HG02943 (cell line): ENCODE results near the gene DNAJC21.

Source experiments
- ATAC-seq: cut with Tn5 transposase; IDR thresholded peaks from one replicate; pipeline ENCODE4 v1.9.1; 2021; ENCODE audit warnings: mild to moderate bottlenecking, low read depth, moderate library complexity; ENCODE audit not compliant: unreplicated experiment

Gene DNAJC21

DNA sequence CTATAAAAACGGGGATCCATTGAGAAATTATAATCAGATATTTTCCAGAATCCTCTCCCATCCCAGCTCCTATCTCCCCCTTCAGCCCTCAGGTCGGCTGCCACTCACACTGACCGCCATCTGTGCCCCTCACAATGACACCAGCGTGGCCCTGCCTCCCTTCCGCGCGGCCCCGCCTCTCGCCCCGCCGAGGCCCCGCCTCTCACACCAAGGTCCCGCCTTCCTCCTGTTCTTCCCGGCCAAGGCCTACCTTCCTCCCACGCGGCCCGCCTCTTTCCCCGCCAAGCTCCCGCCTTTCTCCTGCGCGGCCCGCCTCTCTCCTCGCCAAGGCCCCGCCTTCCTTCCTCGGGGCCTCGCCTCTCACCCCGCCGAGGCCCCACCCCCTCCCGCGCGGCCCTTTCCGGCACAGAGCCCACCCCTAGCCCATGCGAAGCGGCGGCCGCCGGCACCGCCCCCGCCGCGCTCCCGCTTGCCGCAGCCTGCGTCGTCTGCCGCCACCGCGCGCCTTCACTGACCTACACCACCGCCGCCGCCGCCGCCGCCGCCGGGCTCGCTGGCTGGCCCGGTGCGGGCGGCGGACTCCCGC, at the start of gene DNAJC21:
Gene DNAJC21 (plus strand): TSS at position 426 of the 586 bp plus-strand sequence. CDS start 261 bp downstream, outside the sequence.
- ATAC-seq = peak; percentile 92

DNA sequence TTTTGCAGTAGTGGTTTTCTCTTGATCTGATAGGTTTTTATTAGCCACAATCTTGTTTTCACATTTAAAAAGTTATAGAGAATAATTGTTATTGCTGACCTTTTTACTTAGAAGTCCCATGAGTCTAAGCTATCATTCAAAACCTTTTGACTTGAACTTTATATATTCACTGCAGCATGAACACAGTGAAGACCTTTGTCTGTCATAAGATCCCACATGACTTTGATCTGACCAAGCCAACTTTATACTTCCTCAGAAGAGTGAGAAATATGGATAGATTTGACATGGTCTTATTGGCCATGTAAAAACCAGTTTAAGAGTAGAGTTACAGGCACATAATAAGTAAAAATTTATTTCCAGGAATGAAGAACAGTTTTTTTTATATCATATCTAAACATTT, 48.1 kb upstream of the DNAJC21 start:
- ATAC-seq = no peak

DNA sequence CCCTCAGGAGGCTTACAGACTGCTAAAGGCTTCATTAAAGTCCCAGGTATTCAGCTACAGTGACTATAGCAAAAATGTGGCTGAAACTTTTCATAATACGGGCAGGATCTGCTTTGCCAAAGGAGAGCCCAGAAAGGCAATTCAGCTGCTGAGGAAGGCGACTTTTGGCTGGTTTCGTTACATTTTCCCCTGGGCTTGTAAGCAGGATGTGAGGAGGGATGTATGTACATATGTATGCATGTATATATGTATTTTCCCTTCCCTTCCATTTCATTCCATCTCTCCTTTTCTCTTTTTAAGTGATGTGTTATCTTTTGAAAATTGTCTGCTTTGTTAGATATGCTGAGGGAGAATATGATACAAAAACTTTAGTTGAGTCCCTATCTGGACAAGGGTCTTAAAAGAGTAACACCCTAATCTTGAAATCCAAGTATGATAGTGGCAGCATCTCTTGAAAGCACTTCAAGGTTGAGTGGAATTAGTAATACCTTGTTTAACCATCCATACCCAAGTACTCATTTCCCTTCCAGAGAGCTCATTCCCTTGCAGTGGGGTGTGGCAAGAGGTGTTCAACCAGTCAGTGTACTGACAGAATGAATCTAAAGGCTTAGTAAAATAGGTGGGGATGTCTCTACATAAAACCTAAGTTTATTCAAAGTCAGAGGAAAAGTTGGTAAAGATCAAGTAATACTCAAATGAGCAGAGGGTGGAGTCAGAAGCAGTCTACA, 42.8 kb upstream of the DNAJC21 start:
- no peak for ATAC-seq

DNA sequence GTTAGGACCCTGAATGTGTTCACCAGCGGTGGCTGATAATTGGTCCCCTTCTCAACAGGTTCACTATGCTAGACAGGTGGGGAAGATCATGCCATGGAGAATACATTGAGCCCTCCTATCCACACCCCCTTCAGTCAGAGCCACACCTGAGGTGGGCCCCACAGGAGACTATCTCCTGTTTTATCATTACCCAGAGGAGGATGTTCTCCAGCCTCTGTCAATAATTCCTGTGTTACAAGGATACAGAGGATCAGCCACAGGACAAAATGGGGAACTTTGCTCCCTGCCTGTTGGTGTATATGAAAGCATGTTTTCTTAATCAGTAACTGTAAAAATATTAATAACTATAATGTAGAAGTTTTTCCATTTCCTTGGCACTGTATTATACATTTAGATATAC, 40.0 kb upstream of the DNAJC21 start:
- no peak for ATAC-seq

DNA sequence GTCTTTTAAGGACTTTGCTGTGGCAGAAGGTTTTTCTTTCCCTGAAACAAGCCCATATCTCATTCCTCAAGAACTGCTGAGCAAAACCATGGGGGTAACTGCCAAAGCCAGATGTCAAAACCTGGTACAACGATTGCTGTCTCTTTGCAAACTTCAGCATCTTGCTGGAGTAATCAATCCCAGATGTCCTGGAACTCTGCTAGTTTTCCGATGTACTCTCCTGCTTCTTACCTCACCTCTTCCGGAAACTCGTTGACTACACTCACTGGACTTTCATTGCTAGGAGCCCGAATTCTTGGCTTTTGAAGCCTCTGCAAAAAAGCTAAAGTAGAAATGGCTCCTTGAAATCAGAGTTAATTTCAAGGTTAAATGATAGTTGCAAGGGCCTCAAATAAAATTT, 37.4 kb upstream of the DNAJC21 start:
- no peak for ATAC-seq

DNA sequence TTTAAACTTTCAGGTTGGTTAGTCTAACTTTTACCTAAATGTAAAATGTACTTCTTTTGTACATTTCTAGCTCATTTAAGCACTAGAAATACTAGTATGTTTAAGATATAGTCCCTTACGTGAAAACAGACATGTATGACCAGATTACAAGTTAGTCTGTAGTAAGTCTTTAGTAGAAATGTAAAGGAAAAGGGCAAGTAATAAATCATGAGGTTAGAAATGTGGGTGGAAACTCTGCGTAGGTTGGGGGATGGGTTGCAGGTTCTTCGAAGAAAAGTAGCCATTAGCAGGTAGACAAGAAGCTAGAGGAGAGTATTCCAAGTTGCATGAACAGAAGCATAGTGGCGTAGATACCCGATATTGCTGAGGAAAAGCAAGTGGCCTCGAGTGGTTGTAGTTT, 36.9 kb upstream of the DNAJC21 start:
- ATAC-seq = no peak

DNA sequence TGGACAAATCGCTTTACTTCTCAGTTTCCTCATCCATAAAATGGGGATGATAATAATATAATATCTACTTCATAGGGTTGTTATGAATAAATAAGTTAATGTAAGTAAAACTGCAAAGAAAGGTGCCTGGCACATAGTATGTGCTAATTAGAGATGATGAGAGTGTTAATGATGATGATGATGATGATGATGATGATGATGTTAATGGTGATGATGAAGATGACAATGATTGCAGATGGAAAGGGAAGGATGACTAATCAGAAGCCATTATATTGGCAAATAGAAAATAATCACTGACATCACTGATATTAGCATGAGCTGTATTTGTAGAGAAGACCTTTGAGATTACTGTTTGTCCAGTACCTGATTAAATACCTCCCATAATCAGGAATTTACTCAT, 34.6 kb upstream of the DNAJC21 start:
- ATAC-seq = no peak

DNA sequence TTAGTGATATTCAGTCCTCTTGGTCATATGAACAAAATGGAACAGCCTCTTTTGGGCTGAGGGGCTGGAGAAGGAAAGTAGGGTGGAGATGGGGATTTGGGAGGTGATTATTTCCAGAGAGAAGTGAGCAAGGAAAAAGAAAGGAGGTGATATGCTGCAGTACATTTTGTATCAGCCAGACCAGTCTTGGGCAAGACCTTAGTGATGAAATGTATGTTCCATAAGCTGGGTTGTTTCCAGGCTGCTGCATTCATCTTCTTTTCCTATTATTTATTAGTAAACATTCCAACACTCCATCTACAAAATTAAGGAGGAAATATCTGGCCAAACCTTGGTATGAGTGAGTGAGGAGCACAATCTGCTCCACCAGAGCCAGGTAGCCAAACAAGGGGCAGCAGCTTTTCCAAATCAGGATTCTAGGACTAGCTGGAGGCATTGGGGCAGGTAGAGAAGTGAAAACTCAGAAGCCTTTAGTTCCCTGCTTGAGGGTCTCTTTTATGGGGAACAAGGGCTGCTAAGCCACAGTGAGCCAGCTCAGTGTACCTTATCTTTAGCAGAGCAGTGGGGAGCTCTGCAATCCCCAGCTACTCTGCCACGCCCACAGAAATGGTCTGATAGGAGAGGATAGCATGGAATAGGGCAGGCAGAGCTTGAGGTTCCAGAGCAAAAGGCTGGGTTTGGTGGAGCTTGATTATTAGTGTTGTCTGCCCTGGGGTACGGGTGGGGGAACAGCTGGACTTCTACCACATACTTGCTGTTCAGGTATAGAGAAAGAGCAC, 33.5 kb upstream of the DNAJC21 start:
- no peak for ATAC-seq

DNA sequence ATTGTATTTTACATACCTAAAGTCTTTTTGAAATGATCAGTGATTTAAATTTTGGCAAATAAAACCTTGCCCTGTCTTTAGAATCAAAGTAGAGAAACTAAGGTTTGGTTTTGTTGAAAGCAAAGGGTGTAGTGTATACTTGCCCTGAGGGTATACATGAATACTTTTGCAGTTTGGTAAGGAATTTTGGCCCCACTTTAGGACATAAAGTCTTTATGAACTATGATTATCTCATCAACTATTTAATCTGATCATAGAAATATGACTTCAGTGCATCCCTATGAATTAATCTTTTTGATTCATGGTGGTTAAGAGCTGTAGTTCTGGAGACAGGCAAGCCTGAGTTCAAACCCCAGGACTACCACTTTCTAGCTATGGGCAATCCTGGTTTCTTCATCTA, 31.7 kb upstream of the DNAJC21 start:
- ATAC-seq = no peak

DNA sequence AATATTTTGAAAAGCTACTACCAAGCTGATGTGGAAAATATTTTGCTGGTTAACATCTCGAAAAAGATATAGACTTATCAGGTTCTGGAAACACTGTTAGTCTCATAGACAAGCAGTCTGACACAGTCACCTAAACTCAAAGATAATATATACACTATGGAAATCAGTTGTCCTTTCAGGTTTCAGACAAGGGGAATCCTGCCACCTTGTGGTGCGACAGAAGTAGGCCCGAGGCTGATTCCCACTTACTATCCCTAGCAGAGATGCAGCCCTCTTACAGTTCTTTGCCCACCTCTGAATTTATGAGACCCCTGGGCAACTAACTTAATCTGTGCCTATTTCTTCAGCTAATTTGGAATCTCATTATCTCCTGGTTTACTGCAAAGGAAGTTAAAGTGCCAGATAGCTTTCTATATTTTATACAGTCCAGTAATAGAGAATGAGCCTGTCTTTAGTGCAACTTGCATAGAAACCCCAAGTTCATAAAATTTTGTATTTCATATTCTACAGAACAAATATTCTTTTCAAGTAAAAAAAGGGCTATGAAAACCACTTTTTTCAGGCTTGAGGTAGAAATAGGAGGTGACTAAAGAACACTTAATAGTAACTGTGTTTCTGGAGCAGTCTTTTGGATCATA, 31.0 kb upstream of the DNAJC21 start:
- peak; percentile 71 for ATAC-seq

DNA sequence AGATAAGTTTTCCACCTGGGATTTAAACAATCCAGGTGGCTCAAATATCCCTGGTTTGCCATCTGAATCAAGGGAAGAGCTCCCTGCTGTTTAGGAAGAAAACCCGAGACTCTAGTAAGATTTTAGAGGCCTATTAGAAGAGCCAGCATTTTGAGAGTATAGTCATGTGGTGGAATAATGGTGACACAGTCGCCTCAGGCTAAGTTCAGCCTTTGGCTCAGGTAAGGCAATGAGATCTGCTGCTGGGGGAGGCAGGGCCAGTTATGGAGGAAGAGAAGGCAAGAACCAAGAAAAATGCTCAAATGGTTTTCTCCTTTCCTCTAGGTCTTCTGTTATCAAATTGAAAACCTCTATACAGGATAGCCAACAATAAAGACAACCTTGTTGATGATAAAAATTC, 30.3 kb upstream of the DNAJC21 start:
- no peak for ATAC-seq

DNA sequence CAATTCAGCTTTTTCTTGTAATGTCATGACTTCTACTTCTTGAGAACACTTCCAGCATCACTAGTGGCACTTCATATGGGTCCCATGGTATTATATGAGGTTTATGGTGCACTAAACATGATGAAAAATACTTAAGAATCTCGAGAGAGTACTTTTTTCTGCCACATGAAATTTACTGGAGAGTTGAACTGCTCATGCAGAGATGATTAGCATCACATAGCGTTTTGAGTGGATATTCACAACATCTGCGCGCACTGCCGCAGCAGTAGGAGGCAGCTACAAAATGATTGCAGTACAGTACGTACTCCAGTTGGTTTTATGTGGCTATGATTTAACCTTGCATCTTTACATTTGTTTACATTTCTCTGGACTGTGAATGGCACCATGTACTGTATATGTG, 28.7 kb upstream of the DNAJC21 start:
- ATAC-seq = no peak

DNA sequence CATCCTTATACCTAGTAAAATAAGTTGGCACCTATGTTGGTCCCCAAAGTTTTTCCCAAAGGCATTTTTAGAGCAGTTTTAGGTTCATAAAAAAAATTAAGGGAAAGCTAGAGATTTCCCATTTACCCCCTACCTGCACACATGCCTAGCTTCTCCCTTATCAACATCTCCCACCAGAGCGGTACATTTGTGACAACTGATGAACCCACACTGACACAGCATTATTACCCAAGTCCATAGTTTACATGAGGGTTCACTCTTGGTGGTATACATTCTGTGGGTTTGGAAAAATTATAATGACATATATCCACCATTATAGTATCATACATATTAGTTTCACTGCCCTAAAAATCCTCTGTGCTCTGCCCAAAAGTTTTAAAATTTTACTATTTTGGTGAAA, 26.1 kb upstream of the DNAJC21 start:
- no peak for ATAC-seq

DNA sequence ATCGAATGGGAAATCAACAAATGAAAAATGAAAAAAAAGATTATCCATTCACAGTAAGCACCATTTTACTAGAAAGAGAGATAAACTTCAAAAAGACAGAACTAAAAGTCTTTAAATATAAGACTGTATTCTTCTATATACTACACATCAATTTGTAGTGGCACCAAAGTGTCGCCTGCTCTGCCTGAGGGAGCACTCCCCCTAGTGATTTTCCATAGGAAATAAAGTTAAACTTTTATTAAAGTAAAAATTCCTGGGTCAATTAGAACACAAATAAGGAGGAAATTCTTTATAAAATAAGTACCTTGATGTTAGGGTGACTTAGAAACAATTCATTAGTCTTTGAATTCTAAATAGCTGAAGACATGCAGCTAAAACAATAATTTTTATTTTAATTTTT, 23.8 kb upstream of the DNAJC21 start:
- no peak for ATAC-seq

DNA sequence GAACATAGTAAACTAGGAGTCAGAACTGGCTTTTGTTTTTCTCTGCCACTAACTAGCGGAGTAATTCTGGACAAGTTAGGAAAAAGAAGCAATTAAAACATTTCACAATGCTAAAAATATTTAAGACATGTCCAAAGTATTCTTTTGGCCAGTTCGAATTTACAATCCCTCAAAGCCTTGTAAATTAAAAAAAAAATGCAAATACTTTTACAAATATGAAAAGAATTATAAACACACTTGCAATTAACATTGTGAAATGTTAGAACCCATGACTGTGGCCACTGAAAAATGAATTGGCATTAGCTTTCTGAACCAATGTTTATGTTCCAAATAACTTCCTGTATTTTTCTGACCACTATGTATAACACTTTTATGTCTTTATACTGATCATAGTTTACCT, 16.3 kb upstream of the DNAJC21 start:
- ATAC-seq = no peak

DNA sequence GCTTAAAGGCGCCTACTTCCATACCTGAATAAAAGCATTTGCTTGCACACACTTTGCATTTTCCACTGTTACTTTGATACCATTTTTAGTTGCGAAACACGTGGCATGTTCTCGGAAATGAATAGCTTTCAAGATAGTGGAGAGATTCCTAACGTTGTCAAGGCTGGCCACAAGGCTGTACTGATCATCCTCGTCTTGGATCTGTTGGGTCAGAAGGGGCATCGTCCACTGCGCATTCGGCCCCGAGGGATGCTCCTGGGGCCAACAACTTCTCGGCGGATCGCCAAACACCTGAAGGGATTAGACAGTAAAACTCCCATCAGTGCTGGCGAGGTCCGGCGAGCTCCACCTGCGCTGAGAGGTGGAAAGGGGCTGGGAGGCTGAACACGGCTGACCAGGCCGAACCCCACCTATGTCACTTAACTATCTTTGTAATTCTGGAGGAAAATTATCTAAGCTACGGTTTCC, 14.7 kb upstream of the DNAJC21 start:
- ATAC-seq = peak; percentile 15

DNA sequence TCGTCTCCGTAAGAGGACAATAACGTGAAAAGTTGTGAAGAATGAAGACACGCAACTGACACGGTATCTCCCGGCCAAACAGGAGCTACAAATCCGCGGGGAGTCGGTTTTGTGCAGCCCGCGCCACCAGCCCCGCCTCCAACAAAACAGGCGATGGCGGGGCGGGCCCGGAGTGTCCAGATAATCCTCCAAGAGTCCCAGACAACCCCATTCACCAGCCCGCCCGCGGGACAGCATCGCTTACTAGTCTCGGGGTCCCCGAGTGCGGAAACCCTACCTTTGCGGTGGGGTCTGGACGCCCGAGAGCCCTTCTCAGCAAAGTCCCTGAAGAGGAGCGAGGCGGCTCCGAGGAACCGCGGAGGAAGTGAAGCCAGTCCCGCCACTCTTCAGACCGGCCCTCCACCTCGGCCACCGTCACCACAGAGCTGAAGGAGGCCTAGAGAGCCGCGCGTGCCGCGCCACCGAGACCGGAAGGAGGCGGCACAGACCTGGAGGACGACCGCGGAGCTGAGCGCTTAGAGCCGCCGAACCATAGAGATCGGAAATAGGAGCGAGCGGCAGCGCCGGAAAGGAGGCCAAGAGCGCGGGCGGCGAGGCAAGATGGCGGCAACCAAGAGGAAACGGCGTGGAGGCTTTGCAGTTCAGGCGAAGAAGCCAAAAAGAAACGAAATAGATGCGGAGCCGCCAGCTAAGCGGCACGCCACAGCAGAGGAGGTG, 14.1 kb upstream of the DNAJC21 start, which contains the start of the genes BRIX1 and RAD1:
Gene BRIX1 (plus strand): TSS at position 573 of the 717 bp plus-strand sequence. CDS start 28 bp downstream, at position 601.
Gene RAD1 (minus strand): TSS at position 366 of the 717 bp plus-strand sequence. CDS start 612 bp downstream, outside the sequence.
- ATAC-seq = peak; percentile 99

DNA sequence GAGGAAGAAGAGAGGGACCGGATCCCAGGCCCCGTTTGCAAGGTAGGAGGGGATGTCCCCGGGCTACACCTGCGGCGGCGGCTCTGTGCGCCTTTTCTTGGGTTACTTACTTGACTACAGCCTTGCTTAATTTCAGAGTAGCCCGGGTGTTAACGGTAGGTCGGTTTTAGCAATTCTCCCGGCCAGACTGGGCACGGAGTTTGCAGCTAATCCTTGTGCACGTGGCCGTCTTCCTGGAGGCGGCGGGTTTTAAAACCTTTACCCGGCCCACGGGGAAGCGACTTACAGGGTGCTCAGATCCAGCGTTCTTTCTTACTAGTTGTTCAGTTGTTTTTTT, 13.5 kb upstream of the DNAJC21 start:
- ATAC-seq = peak; percentile 25

DNA sequence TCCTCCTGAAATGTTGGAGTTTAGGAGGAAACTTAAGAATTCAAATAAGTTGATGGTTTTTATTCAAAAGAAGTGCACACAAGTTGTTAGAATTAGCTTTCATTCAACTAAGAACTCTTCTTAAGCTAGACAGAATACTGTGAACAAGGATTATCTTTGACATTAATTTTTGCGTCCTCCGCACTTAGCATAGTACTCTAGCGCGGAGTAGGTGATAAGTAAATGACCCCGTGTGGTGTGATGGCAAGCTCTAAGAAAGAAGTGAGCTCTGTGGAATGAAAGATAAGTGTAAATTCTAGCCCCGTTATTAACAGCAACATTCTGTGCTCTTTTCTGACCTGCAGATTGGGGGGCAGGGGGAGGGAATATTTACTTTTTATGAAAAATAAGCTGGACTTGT, 12.8 kb upstream of the DNAJC21 start:
- no peak for ATAC-seq

DNA sequence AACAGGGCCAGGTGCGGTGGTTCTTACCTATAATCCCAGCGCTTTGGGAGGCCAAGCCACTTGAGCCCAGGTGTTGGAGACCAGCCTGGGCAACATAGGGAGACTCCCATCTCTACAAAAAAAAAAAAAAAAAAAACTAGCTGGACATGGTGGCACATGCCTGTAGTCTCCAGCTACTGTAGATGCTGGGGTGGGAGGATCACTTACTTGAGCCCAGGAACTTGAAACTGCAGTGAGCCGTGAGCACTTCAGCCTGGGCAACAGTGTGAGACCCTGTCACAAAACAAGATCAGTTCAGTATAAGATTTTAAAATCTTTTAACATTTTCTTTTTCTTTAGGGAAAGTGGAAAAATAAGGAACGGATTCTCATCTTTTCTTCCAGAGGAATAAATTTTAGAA, 11.3 kb upstream of the DNAJC21 start:
- no peak for ATAC-seq
